Pancreas (tissue), 10 donors: Measurements from ENCODE around the gene TBC1D5. TPM values are rescaled to one million over a fixed set of nuclear protein-coding genes. Genes with fewer than 3 reads are reported as not detected.
"Not testable (repeated sequence)": the region's sequence is repeated elsewhere in the genome, so short reads cannot be mapped to it uniquely, and the experiment has no call there.

Source experiments
- ATAC-seq, 4 donors: fragments of 200-7000 bp; cut with Tn5 transposase; one replicate each; pipeline versions ENCODE4 v1.8.0 to v1.9.1; 2020; ENCODE audit warnings: mild to moderate bottlenecking in 4 of 4, moderate library complexity in 4 of 4
- DNase-seq, 6 donors: peaks; one replicate each; pipeline ENCODE4 v3.0.0-alpha.2; 2020
- FAIRE-seq: peaks from 2 replicates; lab custom pipeline; 2012; peaks lifted over from hg19 to GRCh38; lab: Jason Lieb, UNC
- H3K27ac ChIP-seq, 4 donors: fragments of 200-600 bp; sonication (generic); 1 replicate in 3 of 4; 2 replicates in 1 of 4; pipeline versions ENCODE4 v1.5.0 to v1.8.0; 2020
- H3K27me3 ChIP-seq, 4 donors: fragments of 200-600 bp; one replicate each; pipeline ENCODE4 v1.8.0; 2021
- H3K36me3 ChIP-seq, 3 donors: fragments of 200-600 bp; sonication (generic) in 1 of 3; one replicate each; pipeline versions ENCODE4 v1.5.0 to v1.8.0; 2020 to 2021
- H3K4me1 ChIP-seq, 3 donors: fragments of 200-600 bp; one replicate each; pipeline ENCODE4 v1.8.0; 2021
- H3K4me3 ChIP-seq, 4 donors: fragments of 200-600 bp; sonication (generic) in 2 of 4; one replicate each; pipeline versions ENCODE4 v1.5.0 to v1.8.0; 2020 to 2021
- H3K9me3 ChIP-seq, 4 donors: fragments of 200-600 bp; one replicate each; pipeline ENCODE4 v1.8.0; 2021
- WGBS, 2 donors: extraction: QIAGEN DNeasy Blood & Tissue Kit; methylation state at CpG; one replicate each; pipeline ENCODE4 v1.1.7; 2013; 5-methylcytosine and 5-hydroxymethylcytosine counted together
- intact Hi-C, 3 donors: fragments of 100-400 bp; cut with DNase I; formaldehyde crosslinking; loops; one replicate each; pipeline versions ENCODE4 v1.11.1 to v1.14.2; 2022
- polyA plus RNA-seq, 2 donors: library from polyadenylated mRNA; stranded (reverse); fragments of 200-250 nt; gene quantifications; one replicate each; pipeline ENCODE4 v1.2.3, GENCODE V29; 2013
- total RNA-seq, 6 donors: library from RNA; stranded (reverse); fragmentation: NEBNext Ultra II Directional in 4 of 6; extraction: Animal tissue kit (Norgen Biotek cat#: 25700) in 4 of 6; gene quantifications; one replicate each; pipeline versions ENCODE4 v1.2.1 to v1.2.4, GENCODE V29; 2021 to 2023
- TF ChIP-seq, protein P1 (sequence below), 4 donors: fragments of 200-600 bp; sonication (generic) in 3 of 4; IDR thresholded peaks; one replicate each; pipeline versions ENCODE4 v1.5.0 to v1.8.0; 2021; ENCODE audit warnings: antibody characterized with exemption in 4 of 4
- donor health status: healthy with polysubstance abuse.
- donor health status: DM: no; HTN: no; CAD: no; lungs with moderate emphysema.
- donor health status: DM: no; HTN: no; CAD: no.
- donor health status: control.
- donor health status: control.
- donor health status: Bipolar disorder and iron deficiency.
- donor health status: DM: yes; HTN: yes; CAD: no.
- donor health status: DM: no; HTN: no; CAD: no.
- donor health status: DM: no; HTN: no; CAD: no.
- donor health status: DM: yes; HTN: yes; CAD: no.

The TBC1D5 gene
- total and polyA plus RNA-seq, 8 donors: 6.5 to 39.2 (median 19.9) TPM

- WGBS, 2 donors: 87 to 88% methylated on average over 19 of the region's 19 CpGs
- ATAC-seq (no peak), FAIRE-seq (no peak)
These were observed 608.5 kb downstream of the TBC1D5 start for GRCh38 chr3:17133632-17134545.

DNA sequence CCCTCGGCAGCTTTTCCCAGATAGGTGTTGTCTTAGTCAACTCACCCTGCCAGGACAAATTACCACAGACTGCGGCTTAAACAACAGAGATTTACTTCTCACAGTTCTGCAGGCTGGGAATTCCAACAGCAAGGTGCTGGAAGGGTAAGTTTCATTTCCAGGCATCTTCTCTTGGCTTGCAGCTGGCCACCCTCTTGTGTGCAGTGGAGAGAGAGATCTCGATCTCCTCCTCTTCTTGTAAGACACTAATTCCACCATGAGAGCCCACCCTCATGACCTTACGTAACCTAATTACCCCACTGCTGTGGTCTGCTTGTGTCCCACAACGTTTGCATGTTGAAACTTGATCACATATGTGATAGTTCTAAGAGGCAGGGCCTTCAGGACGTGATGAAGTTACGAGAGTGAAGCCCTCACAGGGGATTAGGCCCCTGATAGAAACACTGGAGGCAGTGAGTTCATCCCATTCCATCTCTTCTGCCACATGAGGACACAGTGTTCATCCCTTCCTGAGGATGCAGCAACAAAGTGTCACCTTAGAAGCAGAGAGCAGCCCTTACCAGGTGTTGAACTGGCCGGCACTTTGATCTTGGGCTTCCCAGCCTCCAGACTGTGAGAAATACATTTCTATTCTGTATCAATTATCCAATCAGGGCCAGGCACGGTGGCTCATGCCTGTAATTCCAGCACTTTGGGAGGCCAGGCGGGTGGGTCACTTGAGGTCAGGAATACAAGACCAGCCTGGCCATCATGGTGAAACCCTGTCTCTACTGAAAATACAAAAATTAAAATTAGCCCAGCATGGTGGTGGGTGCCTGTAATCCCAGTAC is 609.9 kb downstream of the TBC1D5 start:
- no peak overlapping the region for H3K4me3 ChIP-seq
- H3K27ac ChIP-seq: no peak overlapping the region
- DNase-seq (no peak), ATAC-seq (no peak), FAIRE-seq (no peak)
- 76 to 80% methylated on average over 10 of the region's 10 CpGs for WGBS, 2 donors
- H3K36me3 ChIP-seq: no peaks in the 10 kb centered on the region
- no peaks in the 10 kb centered on the region for H3K9me3 ChIP-seq
- TF ChIP-seq, protein P1, sequence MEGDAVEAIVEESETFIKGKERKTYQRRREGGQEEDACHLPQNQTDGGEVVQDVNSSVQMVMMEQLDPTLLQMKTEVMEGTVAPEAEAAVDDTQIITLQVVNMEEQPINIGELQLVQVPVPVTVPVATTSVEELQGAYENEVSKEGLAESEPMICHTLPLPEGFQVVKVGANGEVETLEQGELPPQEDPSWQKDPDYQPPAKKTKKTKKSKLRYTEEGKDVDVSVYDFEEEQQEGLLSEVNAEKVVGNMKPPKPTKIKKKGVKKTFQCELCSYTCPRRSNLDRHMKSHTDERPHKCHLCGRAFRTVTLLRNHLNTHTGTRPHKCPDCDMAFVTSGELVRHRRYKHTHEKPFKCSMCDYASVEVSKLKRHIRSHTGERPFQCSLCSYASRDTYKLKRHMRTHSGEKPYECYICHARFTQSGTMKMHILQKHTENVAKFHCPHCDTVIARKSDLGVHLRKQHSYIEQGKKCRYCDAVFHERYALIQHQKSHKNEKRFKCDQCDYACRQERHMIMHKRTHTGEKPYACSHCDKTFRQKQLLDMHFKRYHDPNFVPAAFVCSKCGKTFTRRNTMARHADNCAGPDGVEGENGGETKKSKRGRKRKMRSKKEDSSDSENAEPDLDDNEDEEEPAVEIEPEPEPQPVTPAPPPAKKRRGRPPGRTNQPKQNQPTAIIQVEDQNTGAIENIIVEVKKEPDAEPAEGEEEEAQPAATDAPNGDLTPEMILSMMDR (IDR thresholded peaks at IDR 0.05): no peak
- H3K4me1 ChIP-seq: no peaks in the 10 kb centered on the region
- H3K27me3 ChIP-seq: no peaks in the 10 kb centered on the region
- intact Hi-C loops: no loop called here

More at GRCh38 chr3:17133632-17134545, 608.5 kb downstream of the TBC1D5 start:
- peak in 1 of 6 donors; percentile 42 for DNase-seq
- no peak overlapping the region for H3K4me3 ChIP-seq
- H3K4me1 ChIP-seq: no peaks in the 10 kb centered on the region
- no peak overlapping the region for H3K27ac ChIP-seq
- TF ChIP-seq, protein P1 (IDR thresholded peaks at IDR 0.05): no peak
- no peaks in the 10 kb centered on the region for H3K9me3 ChIP-seq
- intact Hi-C loops: no loop called here
- no peaks in the 10 kb centered on the region for H3K36me3 ChIP-seq
- H3K27me3 ChIP-seq: no peaks in the 10 kb centered on the region

DNA sequence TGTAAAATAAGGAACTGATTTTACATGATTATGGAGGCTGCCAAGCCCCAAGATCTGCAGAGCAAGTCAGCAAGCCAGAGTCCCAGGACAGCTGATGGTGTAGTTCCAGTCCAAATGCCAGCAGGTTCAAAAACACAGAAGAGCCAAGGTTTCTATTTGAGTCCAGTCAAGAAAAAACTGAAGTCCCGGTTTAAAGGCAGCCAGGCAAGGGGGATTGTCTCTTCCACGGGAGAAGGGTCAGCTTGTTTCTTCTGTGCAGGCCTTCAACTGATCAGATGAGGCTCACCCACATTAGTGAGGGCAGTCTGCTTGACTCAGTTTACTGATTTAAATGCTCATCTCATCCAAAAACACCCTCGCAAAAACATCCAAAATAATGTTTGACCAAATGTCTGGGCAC is 611.5 kb downstream of the TBC1D5 start:
- FAIRE-seq: no peak

GRCh38 chr3:17129556-17129955 is 612.9 kb downstream of the TBC1D5 start:
- Histone ChIP-seq H3K4me3 (no peak overlapping the region), H3K4me1 (no peaks in the 10 kb centered on the region), H3K36me3 (no peaks in the 10 kb centered on the region), H3K9me3 (no peaks in the 10 kb centered on the region), H3K27ac (no peak overlapping the region), H3K27me3 (no peaks in the 10 kb centered on the region)
- TF ChIP-seq, protein P1 (IDR thresholded peaks at IDR 0.05): no peak
- 66 to 72% methylated on average over 3 of the region's 3 CpGs for WGBS, 2 donors
- ATAC-seq (no peak), FAIRE-seq (no peak), DNase-seq (no peak)
- intact Hi-C loops: no loop called here

More for the DNA sequence above, 611.5 kb downstream of the TBC1D5 start:
- Histone ChIP-seq H3K36me3 (no peaks in the 10 kb centered on the region), H3K4me3 (no peak overlapping the region), H3K27me3 (no peaks in the 10 kb centered on the region), H3K4me1 (no peaks in the 10 kb centered on the region), H3K9me3 (no peaks in the 10 kb centered on the region), H3K27ac (no peak overlapping the region)
- ATAC-seq (no peak), DNase-seq (no peak)
- 80 to 83% methylated on average over 3 of the region's 3 CpGs for WGBS, 2 donors
- TF ChIP-seq, protein P1 (IDR thresholded peaks at IDR 0.05): no peak
- intact Hi-C loops: no loop called here

DNA sequence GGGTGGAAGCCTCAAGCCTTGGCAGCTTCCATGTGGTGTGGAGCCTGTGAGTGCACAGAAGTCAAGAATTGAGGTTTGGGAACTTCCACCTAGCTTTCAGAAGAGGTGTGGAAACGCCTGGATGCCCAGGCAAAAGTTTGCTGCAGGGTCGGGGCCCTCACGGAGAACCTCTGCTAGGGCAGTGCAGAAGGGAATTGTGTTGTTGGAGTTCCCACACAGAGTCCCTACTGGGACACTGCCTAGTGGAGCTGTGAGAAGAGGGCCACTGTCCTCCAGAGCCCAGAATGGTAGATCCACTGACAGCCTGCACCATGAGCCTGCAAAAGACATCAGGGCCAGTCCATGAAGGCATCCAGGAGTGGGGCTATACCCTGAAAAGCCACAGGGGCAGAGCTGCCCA is 613.8 kb downstream of the TBC1D5 start:
- H3K27me3 ChIP-seq, H3K4me1 ChIP-seq, H3K36me3 ChIP-seq, ATAC-seq, FAIRE-seq, intact Hi-C loops, H3K9me3 ChIP-seq, H3K27ac ChIP-seq, DNase-seq, H3K4me3 ChIP-seq: not testable (repeated sequence)
- 87 to 88% methylated on average over 3 of the region's 3 CpGs for WGBS, 2 donors
